ENCODE data around the gene SKOR2.
"Not testable (repeated sequence)": the region's sequence is repeated elsewhere in the genome, so short reads cannot be mapped to it uniquely, and the experiment has no call there.

SKOR2 gene

DNA sequence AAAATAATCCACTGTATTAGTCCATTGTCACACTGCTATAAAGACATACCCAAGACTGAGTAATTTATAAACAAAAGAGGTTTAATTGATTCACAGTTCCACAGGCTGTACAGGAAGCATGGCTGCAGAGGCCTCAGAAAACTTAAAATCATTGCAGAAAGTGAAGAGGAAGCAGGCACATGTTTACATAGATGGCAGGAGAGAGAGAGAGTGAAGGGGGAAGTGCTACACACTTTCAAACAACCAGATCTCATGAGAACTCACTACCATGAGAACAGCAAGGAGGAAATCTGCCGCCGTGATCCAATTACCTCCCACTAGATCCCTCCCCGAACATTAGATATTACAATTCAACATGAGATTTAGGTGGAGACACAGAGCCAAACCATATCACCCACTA is 55.5 kb downstream of the SKOR2 start:
- not testable (repeated sequence) for DNase-seq

DNA sequence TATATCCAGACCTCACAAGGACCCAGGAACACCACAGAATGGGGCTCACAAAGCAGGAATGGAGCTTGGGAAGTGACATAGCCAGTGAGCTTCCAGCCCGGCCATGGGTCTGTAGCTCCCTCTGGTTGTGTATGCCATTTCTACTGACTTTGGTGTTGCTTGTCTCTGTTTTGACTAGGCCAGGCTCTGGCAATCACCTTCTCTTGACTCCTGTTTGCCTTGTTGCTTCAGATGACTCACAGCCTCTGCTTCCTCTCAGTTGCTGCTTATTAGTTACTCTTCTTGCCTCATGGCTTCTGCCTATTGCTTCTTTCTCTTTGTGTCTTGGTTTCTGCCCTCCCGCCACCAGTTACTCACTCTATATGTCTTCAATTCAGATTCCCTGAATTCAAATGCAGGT is 59.5 kb downstream of the SKOR2 start:
- no peak for DNase-seq

DNA sequence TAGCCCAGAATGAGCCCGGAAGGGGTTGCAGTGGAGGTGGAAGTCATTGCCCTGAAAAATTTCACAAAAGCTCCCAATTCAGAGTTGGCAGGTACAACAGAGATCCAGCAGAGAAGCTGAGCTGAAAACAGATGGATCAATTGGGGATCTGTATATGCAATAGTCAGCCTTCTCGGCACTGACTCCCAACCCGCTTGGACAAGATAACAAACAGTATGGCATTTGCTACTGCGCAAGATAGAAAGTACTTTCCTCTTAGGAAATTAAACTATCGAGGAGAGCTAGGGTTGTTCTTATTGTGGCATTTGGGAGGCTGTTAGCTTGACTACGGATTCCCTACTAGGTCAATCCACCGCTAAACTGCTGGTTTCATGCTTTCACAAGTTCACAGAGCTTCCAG is 63.7 kb downstream of the SKOR2 start:
- DNase-seq: no peak

DNA sequence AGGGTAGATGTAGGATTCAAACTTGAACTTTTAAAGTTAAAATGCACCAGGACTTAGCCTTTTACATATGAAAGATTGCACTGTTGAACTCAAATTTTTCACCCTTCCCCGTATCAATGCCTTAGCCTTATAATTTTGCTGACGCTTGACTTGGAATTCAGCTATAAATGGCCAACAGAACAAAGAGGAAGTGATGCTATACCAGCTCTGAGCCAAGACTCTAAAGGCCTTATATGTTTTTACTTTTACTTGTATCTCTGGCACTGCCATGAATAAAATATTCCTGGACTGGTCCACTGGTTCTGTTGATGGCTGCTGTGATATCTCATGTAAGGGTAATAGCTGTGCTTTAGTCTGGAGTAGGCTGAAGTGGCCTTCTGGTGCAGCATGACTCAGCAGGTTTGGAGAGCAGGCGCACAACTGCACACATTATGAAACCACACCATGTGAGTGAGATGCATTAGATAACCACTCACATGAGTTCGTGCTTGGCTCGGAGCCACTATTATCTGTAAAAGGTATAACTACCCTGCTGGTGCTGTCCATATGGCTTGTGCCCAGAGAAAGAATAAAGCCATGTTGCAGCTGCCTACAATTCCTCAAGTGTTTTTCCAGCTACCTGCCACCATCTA is 66.9 kb downstream of the SKOR2 start:
- no peak for DNase-seq

DNA sequence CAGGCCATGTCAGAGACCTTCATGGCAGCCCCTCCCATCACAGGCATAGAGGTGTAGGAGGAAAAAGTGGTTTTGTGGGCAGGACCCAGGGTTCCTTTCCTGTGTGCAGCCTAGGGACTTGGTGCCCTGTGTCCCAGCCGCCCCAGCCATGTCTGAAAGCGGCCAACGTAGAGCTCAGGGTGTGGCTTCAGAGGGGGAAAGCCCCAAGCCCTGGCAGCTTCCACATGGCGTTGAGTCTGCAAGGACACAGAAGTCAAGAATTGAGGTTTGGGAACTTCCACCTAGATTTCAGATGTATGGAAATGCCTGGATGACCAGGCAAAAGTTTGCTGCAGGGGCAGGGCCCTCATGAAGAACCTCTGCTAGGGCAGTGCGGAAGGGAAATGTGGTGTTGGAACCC is 69.3 kb downstream of the SKOR2 start:
- DNase-seq: not testable (repeated sequence)

DNA sequence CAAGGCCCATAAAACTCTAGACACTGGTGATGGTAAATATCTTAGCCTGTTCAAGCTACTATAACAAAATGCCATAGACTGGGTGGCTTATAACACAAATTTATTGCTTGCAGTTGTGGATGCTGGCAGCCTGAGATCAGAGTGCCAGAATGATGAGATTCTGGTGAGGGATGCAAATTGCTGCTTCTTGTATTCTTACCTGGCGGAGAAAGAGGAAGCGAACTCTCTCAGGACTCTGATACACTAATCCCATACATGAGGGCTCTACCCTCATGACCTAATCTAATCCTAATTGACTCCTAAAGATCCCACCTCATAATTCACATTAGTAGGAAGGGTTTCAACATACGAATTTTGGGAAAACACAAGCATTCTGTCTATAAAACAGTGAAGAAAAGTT is 70.7 kb downstream of the SKOR2 start:
- no peak for DNase-seq

DNA sequence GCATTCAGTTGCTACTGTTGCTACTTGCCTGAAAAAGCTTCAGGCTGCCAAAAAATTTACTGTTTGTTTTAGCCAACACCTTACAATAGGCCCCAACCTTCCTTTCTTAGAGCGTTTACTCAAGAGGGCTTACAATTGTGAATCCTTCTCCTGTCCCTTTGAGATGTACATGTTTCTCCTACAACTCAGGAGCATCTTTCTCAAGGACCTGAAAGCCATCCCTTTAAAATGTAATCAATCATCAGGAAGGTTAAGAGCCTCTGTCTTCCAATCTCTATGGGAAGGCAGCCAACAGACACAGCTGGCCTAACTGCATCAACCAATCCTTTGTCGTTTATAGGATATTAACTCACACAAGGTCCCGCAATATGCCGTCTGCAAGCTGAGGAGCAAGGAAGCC is 71.9 kb downstream of the SKOR2 start:
- no peak for DNase-seq

DNA sequence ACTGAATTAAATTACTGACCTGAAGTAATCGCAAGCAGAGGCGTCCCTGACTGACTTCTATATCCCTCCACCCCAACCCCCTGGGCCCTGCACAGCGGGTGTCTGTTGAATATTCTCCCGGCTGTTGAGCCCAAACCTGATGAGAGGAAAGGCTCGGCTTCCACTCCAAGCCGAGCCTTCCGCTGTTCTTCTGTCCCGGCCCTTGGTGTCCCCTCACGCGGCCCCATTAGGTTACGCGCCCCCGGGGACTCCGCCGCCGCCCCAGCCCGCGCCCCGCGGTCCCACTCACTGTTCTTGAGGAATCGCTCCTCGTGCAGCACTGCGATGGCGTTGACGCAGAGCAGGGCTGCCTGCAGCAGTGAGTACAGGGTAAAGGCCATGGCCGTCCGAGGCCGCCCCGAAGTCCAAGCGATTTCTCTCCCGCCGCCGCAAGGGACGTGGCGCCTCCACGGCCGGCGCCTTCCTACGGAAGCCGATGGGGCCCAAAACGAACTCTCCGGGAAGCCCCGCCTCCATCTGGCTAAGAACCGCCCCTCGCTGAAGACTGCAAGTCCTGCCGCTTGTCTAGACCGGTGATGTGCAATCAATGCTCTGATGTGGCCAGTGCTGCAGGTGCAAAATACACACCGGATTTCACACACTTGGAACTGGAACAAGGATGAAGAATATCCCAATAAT is 75.4 kb downstream of the SKOR2 start, which contains the start of gene IER3IP1:
Gene IER3IP1, minus strand, starts transcription at position 467 of the 678 bp plus-strand sequence. Its CDS starts 87 bp downstream, at position 380.
- peak; percentile 44 for DNase-seq

DNA sequence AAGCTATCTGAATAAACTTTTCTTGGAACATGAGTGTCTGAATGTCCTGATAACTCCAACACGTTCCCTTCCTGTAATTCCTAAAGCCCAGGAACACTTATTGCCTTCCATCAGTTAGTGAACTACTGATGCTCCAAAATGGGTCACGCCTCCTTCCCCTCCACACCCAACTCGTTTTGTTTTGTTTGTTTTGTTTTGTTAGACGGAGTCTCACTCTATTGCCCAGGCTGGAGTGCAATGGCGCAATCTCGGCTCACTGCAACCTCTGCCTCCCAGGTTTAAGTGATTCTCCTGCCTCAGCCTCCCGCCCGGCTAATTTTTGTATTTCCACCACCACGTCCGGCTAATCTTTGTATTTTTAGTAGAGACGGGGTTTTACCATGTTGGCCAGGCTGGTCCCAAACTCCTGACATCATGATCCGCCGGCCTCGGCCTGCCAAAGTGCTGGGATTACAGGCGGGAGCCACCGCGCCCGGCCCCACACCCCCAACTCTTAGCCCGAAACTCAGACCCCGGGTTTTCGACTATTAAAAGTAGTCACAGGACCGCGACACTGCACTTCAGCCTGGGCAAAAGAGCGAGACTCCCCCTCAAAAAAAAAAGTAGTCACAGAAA is 76.1 kb downstream of the SKOR2 start:
- no peak for DNase-seq

DNA sequence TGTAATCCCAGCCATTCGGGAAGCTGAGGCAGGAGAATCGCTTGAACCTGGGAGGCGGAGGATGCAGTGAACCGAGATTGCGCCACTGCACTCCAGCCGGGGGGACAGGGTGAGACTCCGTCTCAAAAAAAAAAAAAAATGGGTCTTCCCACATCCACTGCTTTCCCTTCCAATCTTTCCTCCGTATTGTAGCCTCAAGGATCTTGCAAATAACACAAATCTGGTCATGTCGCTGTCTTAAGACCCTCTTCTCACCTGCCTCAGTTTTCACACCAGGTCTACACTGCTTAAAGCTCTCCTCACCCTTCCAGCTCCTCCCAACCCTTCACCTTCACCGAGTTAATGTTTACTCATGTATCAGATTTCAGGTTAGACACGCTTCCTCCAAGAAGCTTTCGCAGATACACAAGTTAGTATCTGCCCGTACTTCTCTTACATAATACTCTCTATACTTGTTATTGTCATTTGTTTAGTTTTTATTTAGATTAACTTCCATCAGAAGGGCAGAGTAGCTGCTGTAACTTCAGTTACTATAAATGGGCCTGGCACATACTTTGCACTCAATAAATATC is 76.8 kb downstream of the SKOR2 start:
- DNase-seq: no peak

DNA sequence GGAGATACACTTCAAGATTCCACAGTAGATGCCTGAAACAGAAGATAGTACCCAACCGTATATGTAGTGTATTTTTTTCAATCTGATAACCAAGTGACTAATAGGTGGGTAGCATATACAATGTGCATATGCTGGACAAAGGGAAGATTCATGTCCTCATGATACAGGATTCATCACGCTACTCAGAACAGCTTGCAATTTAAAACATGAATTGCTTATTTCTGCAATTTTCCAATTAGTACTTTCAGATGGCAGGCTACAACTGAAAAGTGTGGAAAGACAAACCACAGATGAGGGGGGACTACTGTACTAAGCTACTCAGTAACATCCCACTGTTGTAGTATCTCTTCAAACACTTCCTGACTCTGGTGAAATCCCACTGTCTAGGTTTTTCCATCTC is 79.0 kb downstream of the SKOR2 start:
- DNase-seq: no peak

DNA sequence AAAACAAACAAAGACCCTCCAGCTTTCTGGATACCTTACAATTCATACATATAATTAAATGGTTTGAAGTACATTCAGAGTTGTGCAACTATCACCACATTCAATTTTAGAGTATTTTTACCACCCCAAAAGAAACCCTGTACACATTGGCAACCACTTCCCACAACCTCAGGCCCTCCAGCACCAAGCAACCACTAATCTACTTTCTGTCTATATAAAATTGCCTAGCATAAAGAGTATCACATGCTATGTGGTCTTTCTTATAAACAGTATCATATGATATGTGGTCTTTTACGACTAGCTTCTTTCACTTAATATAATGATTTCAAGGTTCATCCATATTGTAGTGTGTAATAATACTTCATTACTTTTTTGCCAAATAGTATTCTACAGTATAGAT is 82.5 kb downstream of the SKOR2 start:
- no peak for DNase-seq

DNA sequence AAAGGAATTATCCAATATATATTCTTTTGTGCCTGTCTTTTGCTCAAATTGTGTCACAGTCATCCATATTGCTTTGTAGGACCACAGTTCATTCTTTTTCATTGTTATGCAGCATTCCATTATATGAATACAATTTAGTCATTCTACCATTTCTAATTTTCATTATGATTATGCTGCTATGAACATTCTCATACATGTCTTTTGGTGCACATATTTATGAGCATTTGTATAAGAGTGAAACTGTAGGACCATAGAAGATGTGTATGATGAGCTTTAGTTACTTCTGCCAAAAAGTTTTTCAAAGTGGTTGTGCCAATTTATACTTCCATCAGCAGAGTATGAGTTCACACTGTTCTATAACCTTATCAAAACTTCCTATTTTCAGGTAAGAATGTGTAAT is 83.0 kb downstream of the SKOR2 start:
- no peak for DNase-seq

DNA sequence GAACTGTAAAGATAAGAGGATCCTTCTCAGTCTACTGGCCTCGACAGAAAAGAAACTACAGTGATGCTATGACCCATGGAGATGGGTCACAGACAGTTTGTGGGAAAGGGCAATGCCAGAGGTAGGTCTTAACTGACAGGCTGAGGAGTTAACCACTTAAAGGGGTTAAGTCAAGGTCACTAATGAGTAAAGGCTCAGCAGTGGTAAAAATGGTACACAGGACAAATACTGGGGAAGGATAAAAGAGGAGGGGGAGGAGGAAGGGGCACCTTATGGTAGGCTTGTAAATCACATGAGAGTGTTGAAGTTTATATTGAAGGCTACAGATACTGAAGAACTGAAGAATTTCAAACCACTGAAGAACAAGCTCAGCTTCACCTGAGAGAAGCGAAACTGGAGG is 85.2 kb downstream of the SKOR2 start:
- DNase-seq: no peak

DNA sequence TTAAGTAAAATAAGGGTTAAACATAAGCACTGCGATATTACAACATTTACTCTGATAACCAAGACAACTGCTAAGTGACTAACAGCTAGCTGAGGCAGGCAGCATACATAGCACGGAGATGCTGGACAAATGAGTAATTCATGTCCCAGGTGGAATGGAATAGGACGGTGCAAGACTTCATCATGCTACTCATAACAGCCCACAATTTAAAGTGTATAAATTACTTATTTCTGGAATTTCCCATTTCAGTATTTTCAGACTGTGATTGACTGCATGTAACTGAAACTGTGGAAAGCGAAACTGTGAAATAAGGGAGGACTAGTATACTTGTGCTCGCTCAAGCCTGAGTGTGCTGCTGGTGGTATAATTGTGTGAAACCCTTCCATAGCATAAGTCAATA is 88.2 kb downstream of the SKOR2 start:
- no peak for DNase-seq

DNA sequence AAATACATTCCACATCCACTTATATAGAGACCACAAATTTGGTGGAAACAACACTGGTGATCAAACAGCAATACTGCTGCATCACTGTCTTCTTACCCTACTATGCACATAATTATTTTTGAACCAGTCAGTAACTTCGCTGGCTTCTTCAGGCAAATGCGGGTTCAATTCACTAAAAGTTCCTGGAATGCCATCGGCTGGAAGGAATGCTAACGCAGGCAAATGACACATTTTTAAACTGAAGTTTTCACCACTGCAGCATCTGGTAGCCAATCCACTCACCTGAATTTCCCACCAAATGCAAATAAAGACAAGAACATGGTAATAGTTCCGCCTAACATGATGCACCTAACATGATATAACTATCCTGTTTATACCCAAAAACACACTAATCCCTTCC is 91.2 kb downstream of the SKOR2 start:
- DNase-seq: no peak

DNA sequence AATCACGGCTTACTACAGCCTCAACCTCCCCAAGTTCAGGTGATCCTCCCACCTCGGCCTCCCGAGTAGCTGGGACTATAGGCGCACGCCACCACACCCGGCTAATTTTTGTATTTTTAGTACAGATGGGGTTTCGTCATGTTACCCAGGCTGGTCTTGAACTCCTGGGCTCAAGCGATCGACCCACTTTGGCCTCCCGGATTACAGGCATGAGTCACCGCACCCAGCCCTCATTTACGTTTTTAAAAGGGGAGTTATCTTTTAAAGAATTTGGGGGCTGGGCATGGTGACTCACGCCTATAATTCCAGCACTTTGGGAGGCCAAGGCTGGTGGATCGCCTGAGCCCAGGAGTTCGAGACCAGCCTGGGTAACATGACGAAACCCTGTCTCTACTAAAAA is 93.1 kb downstream of the SKOR2 start:
- not testable (repeated sequence) for DNase-seq

All from SIG-M5 (cell line).